ENCODE measurements around the gene ACYP2.

DNA sequence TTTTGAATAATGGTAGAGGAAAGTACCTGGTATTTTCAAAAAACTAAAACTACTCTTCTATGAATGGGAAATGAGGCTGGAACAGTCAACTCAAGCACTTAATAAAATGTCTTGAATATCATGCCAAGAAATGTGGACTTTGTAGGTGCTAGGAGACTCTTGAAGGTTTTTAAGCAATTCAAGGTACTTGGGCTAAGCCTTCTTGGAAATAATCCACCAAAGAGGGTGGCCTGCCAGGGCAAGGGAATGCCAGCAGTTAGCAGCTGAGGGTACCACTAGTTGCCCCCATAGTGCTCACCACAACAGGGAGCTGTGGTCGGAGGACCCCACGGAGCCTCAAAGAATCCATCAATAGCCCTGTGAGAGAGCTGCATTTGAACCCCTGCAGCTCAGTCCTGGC is 14.6 kb upstream of the ACYP2 start:
- TF ChIP-seq EZH2 (IDR thresholded peaks at IDR 0.05; ENCODE audit: insufficient read depth, poor library complexity, severe bottlenecking) = no peak
- no peak for TF ChIP-seq EZH2phosphoT487 (IDR thresholded peaks at IDR 0.05; ENCODE audit: insufficient read depth, low read depth)

All from GM23248 (cell line).